Measurements from ENCODE around the gene IGSF3. TPM values are rescaled to one million over a fixed set of nuclear protein-coding genes. Genes with fewer than 3 reads are reported as not detected.
"Not testable (repeated sequence)": the region's sequence is repeated elsewhere in the genome, so short reads cannot be mapped to it uniquely, and the experiment has no call there.

Gene IGSF3
- total and polyA plus RNA-seq, 2 donors (not counting 1 experiment from before 2014, with no cell fraction given): under 0.01 to 0.02 TPM

DNA sequence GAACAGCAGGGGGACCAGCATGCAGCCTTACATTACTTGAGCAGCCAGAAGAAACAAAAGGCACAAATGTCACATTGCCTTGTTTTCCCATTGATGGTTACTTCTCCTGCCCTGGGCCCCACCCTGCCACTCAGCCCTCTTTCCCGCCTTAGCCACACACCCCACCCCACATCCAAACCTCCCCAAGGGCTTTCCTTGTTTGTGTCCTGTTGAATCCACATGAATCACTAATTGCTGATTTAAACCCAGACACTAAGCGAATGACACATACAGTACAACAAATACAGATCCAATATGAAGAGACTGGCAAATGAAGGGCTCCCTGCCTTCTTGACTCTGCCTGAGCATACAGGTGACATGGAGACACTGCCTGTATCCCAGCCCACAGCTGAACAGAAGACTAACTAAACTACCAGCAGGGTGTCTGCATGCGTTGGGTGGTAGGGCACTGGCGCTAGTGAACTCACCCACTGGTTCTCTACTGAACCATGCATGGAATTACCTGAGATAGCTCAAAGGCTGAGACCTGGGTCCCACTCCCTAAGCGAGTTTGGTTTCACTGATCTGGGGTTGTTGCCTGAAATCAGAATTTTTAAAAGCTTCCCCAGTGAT lies 3.1 kb downstream of the IGSF3 start:
- Histone ChIP-seq H3K79me2 (ENCODE audit: control insufficient read depth, insufficient read depth, low read length) (no peaks in the 10 kb centered on the region), H3K27me3 (ENCODE audit: control insufficient read depth, insufficient read depth, low read length) (peaks cover 19% of the 10 kb centered on the region), H3K4me2 (ENCODE audit: extremely low read depth, insufficient read depth, low read length) (no peak overlapping the region)

DNA sequence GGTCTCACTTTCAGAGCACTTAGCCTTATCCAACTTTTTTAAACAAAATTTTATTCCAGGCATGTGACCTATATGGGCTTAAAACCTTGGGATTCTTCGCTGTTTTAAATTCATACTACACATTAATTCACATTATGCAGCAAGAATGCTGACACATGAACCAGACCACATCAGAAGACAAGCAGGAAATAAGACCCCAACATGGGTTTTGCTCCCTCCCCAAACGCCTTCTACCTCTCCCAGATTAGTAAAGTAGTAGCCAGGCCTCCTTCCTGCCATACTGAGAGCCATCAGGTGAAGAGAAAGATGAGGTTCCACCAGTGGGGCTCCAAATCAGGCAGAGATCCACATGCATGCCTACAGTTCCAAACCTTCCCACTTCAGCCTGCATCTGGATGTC lies 3.7 kb downstream of the IGSF3 start:
- Histone ChIP-seq H3K4me3 (replicated peaks in 1 of 4; ENCODE audit: control extremely low read depth in 1 of 4, insufficient read depth in 1 of 4, low read depth in 3 of 4, low read length in 4 of 4) (no peak overlapping the region), H3K27ac (ENCODE audit: insufficient read depth, low read length) (no peak overlapping the region)
- TF ChIP-seq, protein P1, sequence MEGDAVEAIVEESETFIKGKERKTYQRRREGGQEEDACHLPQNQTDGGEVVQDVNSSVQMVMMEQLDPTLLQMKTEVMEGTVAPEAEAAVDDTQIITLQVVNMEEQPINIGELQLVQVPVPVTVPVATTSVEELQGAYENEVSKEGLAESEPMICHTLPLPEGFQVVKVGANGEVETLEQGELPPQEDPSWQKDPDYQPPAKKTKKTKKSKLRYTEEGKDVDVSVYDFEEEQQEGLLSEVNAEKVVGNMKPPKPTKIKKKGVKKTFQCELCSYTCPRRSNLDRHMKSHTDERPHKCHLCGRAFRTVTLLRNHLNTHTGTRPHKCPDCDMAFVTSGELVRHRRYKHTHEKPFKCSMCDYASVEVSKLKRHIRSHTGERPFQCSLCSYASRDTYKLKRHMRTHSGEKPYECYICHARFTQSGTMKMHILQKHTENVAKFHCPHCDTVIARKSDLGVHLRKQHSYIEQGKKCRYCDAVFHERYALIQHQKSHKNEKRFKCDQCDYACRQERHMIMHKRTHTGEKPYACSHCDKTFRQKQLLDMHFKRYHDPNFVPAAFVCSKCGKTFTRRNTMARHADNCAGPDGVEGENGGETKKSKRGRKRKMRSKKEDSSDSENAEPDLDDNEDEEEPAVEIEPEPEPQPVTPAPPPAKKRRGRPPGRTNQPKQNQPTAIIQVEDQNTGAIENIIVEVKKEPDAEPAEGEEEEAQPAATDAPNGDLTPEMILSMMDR (conservative IDR thresholded peaks at IDR 0.05 in 1 of 2, IDR thresholded peaks at IDR 0.05 in 1 of 2; ENCODE audit: low read depth in 1 of 2, low read length in 2 of 2): no peak
- TF ChIP-seq EZH2 (IDR thresholded peaks at IDR 0.05; ENCODE audit: low read length, missing control alignments): no peak

More for the DNA sequence above, 3.1 kb downstream of the IGSF3 start:
- TF ChIP-seq, protein P1 (conservative IDR thresholded peaks at IDR 0.05 in 1 of 2, IDR thresholded peaks at IDR 0.05 in 1 of 2; ENCODE audit: low read depth in 1 of 2, low read length in 2 of 2): no peak
- TF ChIP-seq EZH2 (IDR thresholded peaks at IDR 0.05; ENCODE audit: low read length, missing control alignments): no peak
- no peak overlapping the region for H3K4me3 ChIP-seq (replicated peaks in 1 of 4; ENCODE audit: control extremely low read depth in 1 of 4, insufficient read depth in 1 of 4, low read depth in 3 of 4, low read length in 4 of 4)
- H3K36me3 ChIP-seq (ENCODE audit: control insufficient read depth, insufficient read depth, low read length): no peaks in the 10 kb centered on the region
- no peak overlapping the region for H2AFZ ChIP-seq (ENCODE audit: low read length)
- no peaks in the 10 kb centered on the region for H4K20me1 ChIP-seq (ENCODE audit: control insufficient read depth, extremely low read depth, insufficient read depth, low read length)
- H3K9me3 ChIP-seq (ENCODE audit: control insufficient read depth, insufficient read depth, low read depth, low read length): no peaks in the 10 kb centered on the region
- no peaks in the 10 kb centered on the region for H3K4me1 ChIP-seq (ENCODE audit: control insufficient read depth, extremely low read depth, insufficient read depth, low read length)
- no peak overlapping the region for H3K27ac ChIP-seq (ENCODE audit: insufficient read depth, low read length)
- H3K9ac ChIP-seq (ENCODE audit: insufficient read depth, low read length): no peak overlapping the region
- no peak for DNase-seq (ENCODE audit: low read depth in 2 of 2)

DNA sequence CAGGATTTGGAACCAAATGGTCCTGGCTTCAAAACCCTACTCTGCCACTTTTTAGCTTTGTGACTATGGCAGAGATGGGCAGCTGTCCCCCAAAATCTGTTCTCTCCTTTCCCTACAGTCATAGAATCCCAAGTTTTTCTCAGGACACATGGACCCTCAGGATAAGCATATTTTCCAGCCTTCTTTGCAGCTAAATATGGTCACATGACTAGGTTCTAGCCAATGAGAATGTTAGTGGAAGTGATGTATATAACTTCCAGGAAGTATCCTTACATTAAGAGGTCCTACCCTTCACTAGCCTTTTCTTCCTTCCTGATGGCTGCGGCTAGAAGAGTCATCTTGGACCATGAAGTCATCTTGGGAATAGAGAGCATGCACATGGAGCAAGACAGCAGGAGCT lies 5.9 kb downstream of the IGSF3 start:
- Histone ChIP-seq H3K9me3 (ENCODE audit: control insufficient read depth, insufficient read depth, low read depth, low read length) (no peaks in the 10 kb centered on the region), H3K36me3 (ENCODE audit: control insufficient read depth, insufficient read depth, low read length) (no peaks in the 10 kb centered on the region), H3K9ac (ENCODE audit: insufficient read depth, low read length) (no peak overlapping the region), H3K4me1 (ENCODE audit: control insufficient read depth, extremely low read depth, insufficient read depth, low read length) (no peaks in the 10 kb centered on the region), H4K20me1 (ENCODE audit: control insufficient read depth, extremely low read depth, insufficient read depth, low read length) (no peaks in the 10 kb centered on the region), H3K4me3 (replicated peaks in 1 of 4; ENCODE audit: control extremely low read depth in 1 of 4, insufficient read depth in 1 of 4, low read depth in 3 of 4, low read length in 4 of 4) (no peak overlapping the region), H3K4me2 (ENCODE audit: extremely low read depth, insufficient read depth, low read length) (no peak overlapping the region), H2AFZ (ENCODE audit: low read length) (no peak overlapping the region), H3K79me2 (ENCODE audit: control insufficient read depth, insufficient read depth, low read length) (no peaks in the 10 kb centered on the region), H3K27ac (ENCODE audit: insufficient read depth, low read length) (no peak overlapping the region), H3K27me3 (ENCODE audit: control insufficient read depth, insufficient read depth, low read length) (peaks cover 16% of the 10 kb centered on the region)
- no peak for TF ChIP-seq EZH2 (IDR thresholded peaks at IDR 0.05; ENCODE audit: low read length, missing control alignments)
- TF ChIP-seq, protein P1 (conservative IDR thresholded peaks at IDR 0.05 in 1 of 2, IDR thresholded peaks at IDR 0.05 in 1 of 2; ENCODE audit: low read depth in 1 of 2, low read length in 2 of 2): no peak
- DNase-seq (ENCODE audit: low read depth in 2 of 2): no peak

More for the DNA sequence above, 3.7 kb downstream of the IGSF3 start:
- H3K27me3 ChIP-seq (ENCODE audit: control insufficient read depth, insufficient read depth, low read length): peaks cover 19% of the 10 kb centered on the region
- no peak overlapping the region for H3K4me2 ChIP-seq (ENCODE audit: extremely low read depth, insufficient read depth, low read length)
- H3K9ac ChIP-seq (ENCODE audit: insufficient read depth, low read length): no peak overlapping the region
- no peaks in the 10 kb centered on the region for H3K36me3 ChIP-seq (ENCODE audit: control insufficient read depth, insufficient read depth, low read length)
- H2AFZ ChIP-seq (ENCODE audit: low read length): no peak overlapping the region
- H3K4me1 ChIP-seq (ENCODE audit: control insufficient read depth, extremely low read depth, insufficient read depth, low read length): no peaks in the 10 kb centered on the region
- H3K79me2 ChIP-seq (ENCODE audit: control insufficient read depth, insufficient read depth, low read length): no peaks in the 10 kb centered on the region
- DNase-seq (ENCODE audit: low read depth in 2 of 2): no peak
- H4K20me1 ChIP-seq (ENCODE audit: control insufficient read depth, extremely low read depth, insufficient read depth, low read length): no peaks in the 10 kb centered on the region
- H3K9me3 ChIP-seq (ENCODE audit: control insufficient read depth, insufficient read depth, low read depth, low read length): no peaks in the 10 kb centered on the region

DNA sequence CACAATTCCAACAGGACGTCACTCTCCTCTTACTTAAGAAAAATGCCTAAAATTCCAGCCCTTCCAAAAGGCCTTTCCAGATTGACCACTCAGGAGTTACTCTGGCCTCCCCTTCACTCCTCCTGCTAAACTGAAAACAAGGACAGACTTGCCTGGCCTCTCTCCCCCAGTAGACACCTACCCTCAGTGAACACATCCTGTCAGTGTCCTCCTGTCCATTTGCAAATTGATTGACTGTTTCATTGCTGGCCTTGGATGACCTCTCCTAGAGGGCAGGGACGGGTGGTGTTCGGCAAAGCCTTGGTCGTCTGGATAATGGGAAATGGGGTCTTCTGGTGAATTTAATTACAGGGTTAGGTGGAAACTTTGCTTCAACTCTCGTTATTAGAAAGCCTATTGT lies 8.9 kb downstream of the IGSF3 start:
- not testable (repeated sequence) for H3K9me3 ChIP-seq (ENCODE audit: control insufficient read depth, insufficient read depth, low read depth, low read length); H3K27ac ChIP-seq (ENCODE audit: insufficient read depth, low read length); H4K20me1 ChIP-seq (ENCODE audit: control insufficient read depth, extremely low read depth, insufficient read depth, low read length); H3K4me3 ChIP-seq (replicated peaks in 1 of 4; ENCODE audit: control extremely low read depth in 1 of 4, insufficient read depth in 1 of 4, low read depth in 3 of 4, low read length in 4 of 4); H3K36me3 ChIP-seq (ENCODE audit: control insufficient read depth, insufficient read depth, low read length); H3K4me1 ChIP-seq (ENCODE audit: control insufficient read depth, extremely low read depth, insufficient read depth, low read length); H3K27me3 ChIP-seq (ENCODE audit: control insufficient read depth, insufficient read depth, low read length); H3K9ac ChIP-seq (ENCODE audit: insufficient read depth, low read length); H2AFZ ChIP-seq (ENCODE audit: low read length); DNase-seq (ENCODE audit: low read depth in 2 of 2); H3K79me2 ChIP-seq (ENCODE audit: control insufficient read depth, insufficient read depth, low read length); H3K4me2 ChIP-seq (ENCODE audit: extremely low read depth, insufficient read depth, low read length)

DNA sequence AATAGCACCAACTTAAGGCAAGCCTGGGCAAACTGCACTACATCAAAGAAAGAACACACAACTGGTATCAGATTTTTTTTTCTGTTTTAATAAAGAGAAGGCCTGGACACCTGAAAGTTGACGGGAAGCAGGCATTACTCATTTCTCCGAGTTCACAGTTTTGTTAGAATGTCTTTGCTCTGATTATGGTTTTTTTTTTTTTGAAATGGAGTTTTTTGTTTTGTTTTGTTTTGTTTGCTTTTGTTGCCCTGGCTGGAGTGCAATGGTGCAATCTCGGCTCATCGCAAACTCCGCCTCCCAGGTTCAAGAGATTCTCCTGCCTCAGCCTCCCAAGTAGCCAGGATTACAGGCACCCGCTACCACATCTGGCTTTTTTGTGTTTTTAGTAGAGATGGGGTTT lies 9.7 kb downstream of the IGSF3 start:
- not testable (repeated sequence) for H3K27ac ChIP-seq (ENCODE audit: insufficient read depth, low read length); H3K4me1 ChIP-seq (ENCODE audit: control insufficient read depth, extremely low read depth, insufficient read depth, low read length); H3K4me2 ChIP-seq (ENCODE audit: extremely low read depth, insufficient read depth, low read length); H4K20me1 ChIP-seq (ENCODE audit: control insufficient read depth, extremely low read depth, insufficient read depth, low read length); DNase-seq (ENCODE audit: low read depth in 2 of 2); H3K27me3 ChIP-seq (ENCODE audit: control insufficient read depth, insufficient read depth, low read length); H3K79me2 ChIP-seq (ENCODE audit: control insufficient read depth, insufficient read depth, low read length); H3K9ac ChIP-seq (ENCODE audit: insufficient read depth, low read length); H2AFZ ChIP-seq (ENCODE audit: low read length); H3K4me3 ChIP-seq (replicated peaks in 1 of 4; ENCODE audit: control extremely low read depth in 1 of 4, insufficient read depth in 1 of 4, low read depth in 3 of 4, low read length in 4 of 4); H3K9me3 ChIP-seq (ENCODE audit: control insufficient read depth, insufficient read depth, low read depth, low read length); H3K36me3 ChIP-seq (ENCODE audit: control insufficient read depth, insufficient read depth, low read length)
